MM.1S (cell line): ENCODE measurements around the gene TMED10.
"Not testable (repeated sequence)": the region's sequence is repeated elsewhere in the genome, so short reads cannot be mapped to it uniquely, and the experiment has no call there.

Experiments
- DNase-seq: peaks from one replicate; pipeline ENCODE4 v3.0.0-alpha.2; 2015
- H2AFZ ChIP-seq: fragments of 300-600 bp; sonication (generic); 2 replicates; pipeline ENCODE4 v1.6.0; 2016; ENCODE audit warnings: antibody characterized with exemption, low read length
- H3F3A ChIP-seq: fragments of 300-600 bp; sonication (generic); 2 replicates; pipeline ENCODE4 v1.6.1; 2016; ENCODE audit warnings: mild to moderate bottlenecking, antibody characterized with exemption, low read length, moderate library complexity, mixed read lengths; ENCODE audit not compliant: insufficient read depth
- H3K27ac ChIP-seq: fragments of 300-600 bp; sonication (generic); 2 replicates; pipeline ENCODE4 v1.5.1; 2016; ENCODE audit warnings: mild to moderate bottlenecking, low read length
- H3K27me3 ChIP-seq: fragments of 300-600 bp; sonication (generic); replicated peaks from 2 replicates; pipeline ENCODE4 v1.6.0; 2016; ENCODE audit warnings: low read length; ENCODE audit not compliant: insufficient read depth
- H3K36me3 ChIP-seq: fragments of 300-600 bp; sonication (generic); replicated peaks from 2 replicates; pipeline ENCODE4 v1.6.1; 2016; ENCODE audit warnings: mild to moderate bottlenecking, low read length, mixed read lengths; ENCODE audit not compliant: insufficient read depth
- H3K4me1 ChIP-seq: fragments of 300-600 bp; sonication (generic); 2 replicates; pipeline ENCODE4 v1.6.1; 2016; ENCODE audit warnings: low read length, mixed read lengths
- H3K4me2 ChIP-seq: fragments of 300-600 bp; sonication (generic); 2 replicates; pipeline ENCODE4 v1.6.0; 2016; ENCODE audit warnings: low read depth, low read length
- H3K4me3 ChIP-seq: fragments of 300-600 bp; sonication (generic); 2 replicates; pipeline ENCODE4 v1.5.1; 2016; ENCODE audit warnings: low read length, mixed read lengths
- H3K79me2 ChIP-seq: fragments of 300-600 bp; sonication (generic); 2 replicates; pipeline ENCODE4 v1.6.1; 2016; ENCODE audit warnings: mixed run types, low read length, mixed read lengths
- H3K9ac ChIP-seq: fragments of 300-600 bp; sonication (generic); 2 replicates; pipeline ENCODE4 v1.6.1; 2016; ENCODE audit warnings: low read length, mixed read lengths
- H3K9me2 ChIP-seq: fragments of 300-600 bp; sonication (generic); replicated peaks from 2 replicates; pipeline ENCODE4 v1.6.1; 2016; ENCODE audit warnings: mild to moderate bottlenecking, low read length, mixed read lengths; ENCODE audit not compliant: insufficient read depth
- H3K9me3 ChIP-seq: fragments of 300-600 bp; sonication (generic); replicated peaks from 2 replicates; pipeline ENCODE4 v1.6.1; 2016; ENCODE audit warnings: mild to moderate bottlenecking, low read length, mixed read lengths; ENCODE audit not compliant: insufficient read depth
- H4K20me1 ChIP-seq: fragments of 300-600 bp; sonication (generic); 2 replicates; pipeline ENCODE4 v1.6.1; 2016; ENCODE audit warnings: mild to moderate bottlenecking, low read length, moderate library complexity, mixed read lengths; ENCODE audit not compliant: insufficient read depth
- EZH2 ChIP-seq: fragments of 300-600 bp; sonication (generic); optimal IDR thresholded peaks from 2 replicates; pipeline ENCODE3; 2017; ENCODE audit warnings: low read depth, mild to moderate bottlenecking, antibody characterized with exemption, low read length, mixed read lengths
- EZH2phosphoT487 ChIP-seq: fragments of 300-600 bp; sonication (generic); IDR thresholded peaks from 2 replicates; pipeline ENCODE4 v1.6.1; 2018; ENCODE audit warnings: antibody characterized with exemption, low read length
- TF ChIP-seq, protein P1 (sequence below): fragments of 300-600 bp; sonication (generic); IDR thresholded peaks from 2 replicates; pipeline ENCODE4 v1.5.1; 2016; ENCODE audit warnings: antibody characterized with exemption, low read length, mixed read lengths

The TMED10 gene

DNA sequence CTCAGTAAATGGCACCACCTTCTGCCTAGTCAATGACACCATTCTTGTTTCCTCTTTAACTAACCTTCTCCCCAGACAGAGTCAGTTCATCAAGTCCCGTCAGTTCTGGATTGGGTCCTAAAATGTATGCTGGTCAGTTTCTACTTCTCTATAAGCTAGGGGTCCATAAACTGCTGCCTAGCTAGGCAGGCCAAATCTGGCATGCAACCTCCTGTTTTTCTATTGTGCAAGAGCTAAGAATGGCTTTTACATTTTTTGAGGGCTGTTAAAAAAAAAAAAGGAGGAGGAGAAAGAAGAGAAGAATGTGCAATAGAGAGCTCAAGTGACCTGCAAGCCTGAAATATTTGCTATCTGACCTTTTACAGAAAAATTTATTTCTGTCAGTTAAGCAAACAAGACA is 6.4 kb upstream of the TMED10 start:
- Histone ChIP-seq H3K9me2 (no peaks in the 10 kb centered on the region), H3K79me2 (no peaks in the 10 kb centered on the region), H3K27me3 (no peaks in the 10 kb centered on the region), H3K9ac (no peak overlapping the region), H3K4me1 (peaks cover 10% of the 10 kb centered on the region; the same call in 1 of the 2 replicates), H4K20me1 (no peaks in the 10 kb centered on the region), H3K9me3 (no peaks in the 10 kb centered on the region), H3F3A (no peaks in the 10 kb centered on the region), H2AFZ (no peak overlapping the region), H3K27ac (no peak overlapping the region), H3K36me3 (no peaks in the 10 kb centered on the region), H3K4me2 (no peak overlapping the region), H3K4me3 (no peak overlapping the region)
- TF ChIP-seq EZH2 (no peak), EZH2phosphoT487 (no peak)
- TF ChIP-seq, protein P1, sequence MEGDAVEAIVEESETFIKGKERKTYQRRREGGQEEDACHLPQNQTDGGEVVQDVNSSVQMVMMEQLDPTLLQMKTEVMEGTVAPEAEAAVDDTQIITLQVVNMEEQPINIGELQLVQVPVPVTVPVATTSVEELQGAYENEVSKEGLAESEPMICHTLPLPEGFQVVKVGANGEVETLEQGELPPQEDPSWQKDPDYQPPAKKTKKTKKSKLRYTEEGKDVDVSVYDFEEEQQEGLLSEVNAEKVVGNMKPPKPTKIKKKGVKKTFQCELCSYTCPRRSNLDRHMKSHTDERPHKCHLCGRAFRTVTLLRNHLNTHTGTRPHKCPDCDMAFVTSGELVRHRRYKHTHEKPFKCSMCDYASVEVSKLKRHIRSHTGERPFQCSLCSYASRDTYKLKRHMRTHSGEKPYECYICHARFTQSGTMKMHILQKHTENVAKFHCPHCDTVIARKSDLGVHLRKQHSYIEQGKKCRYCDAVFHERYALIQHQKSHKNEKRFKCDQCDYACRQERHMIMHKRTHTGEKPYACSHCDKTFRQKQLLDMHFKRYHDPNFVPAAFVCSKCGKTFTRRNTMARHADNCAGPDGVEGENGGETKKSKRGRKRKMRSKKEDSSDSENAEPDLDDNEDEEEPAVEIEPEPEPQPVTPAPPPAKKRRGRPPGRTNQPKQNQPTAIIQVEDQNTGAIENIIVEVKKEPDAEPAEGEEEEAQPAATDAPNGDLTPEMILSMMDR: no peak
- DNase-seq: no peak

DNA sequence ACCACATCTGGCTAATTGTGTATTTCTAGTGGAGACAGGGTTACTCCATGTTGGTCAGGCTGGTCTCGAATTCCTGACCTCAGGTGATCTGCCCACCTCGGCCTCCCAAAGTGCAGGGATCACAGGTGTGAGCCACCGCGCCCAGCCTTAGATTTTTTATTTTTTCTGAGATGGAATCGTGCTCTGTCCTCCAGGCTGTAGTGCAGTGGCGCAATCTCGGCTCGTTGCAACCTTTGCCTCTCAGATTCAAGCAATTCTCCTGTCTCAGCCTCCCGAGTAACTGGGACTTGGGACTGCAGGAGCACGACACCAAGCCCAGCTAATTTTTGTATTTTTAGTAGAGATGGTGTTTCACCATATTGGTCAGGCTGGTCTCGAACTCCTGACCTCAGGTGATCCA is 5.8 kb upstream of the TMED10 start:
- not testable (repeated sequence) for H3K4me3 ChIP-seq, H4K20me1 ChIP-seq, H3K79me2 ChIP-seq, H3K4me1 ChIP-seq, H3K4me2 ChIP-seq, DNase-seq, H3K9me3 ChIP-seq, H2AFZ ChIP-seq, H3F3A ChIP-seq, H3K9me2 ChIP-seq, H3K9ac ChIP-seq, H3K27me3 ChIP-seq, H3K36me3 ChIP-seq, H3K27ac ChIP-seq

DNA sequence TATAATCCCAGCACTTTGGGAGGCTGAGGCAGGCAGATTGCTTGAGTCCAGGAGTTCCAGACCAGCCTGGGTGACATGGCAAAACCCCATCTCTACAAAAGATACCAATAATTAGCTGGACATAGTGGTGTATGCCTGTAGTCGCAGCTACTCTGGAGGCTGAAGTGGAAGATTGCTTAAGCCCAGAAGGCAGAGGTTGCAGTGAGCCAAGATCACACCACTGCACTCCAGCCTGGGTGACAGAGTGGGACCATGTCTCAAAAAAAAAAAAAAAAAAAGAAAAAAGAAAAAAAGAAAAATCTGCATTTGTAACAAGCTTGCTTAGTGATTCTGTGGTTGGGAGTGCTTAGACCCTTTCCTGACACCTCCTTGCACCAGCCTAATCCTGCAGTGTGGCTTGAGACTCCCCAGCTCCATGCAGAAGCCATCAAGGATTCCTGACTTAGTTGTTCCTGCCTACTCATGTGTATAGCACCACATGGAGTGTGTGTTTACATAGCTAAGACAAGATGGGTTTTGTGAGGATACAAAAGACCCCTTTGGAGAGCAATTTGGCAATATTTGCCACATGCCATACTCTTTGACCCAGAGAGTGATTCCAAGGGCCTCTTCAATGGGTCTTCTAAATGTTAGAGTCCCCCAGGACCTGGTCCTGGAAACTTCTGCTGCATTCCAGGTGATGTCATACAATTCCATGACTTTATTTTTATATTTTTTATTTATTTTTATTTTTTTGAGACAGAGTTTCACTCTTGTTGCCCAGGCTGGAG is 5.1 kb upstream of the TMED10 start:
- Histone ChIP-seq H3K27ac (no peak overlapping the region), H3K4me3 (no peak overlapping the region), H3K9ac (no peak overlapping the region), H3K4me2 (no peak overlapping the region), H3K79me2 (no peaks in the 10 kb centered on the region), H4K20me1 (no peaks in the 10 kb centered on the region), H3K36me3 (no peaks in the 10 kb centered on the region), H3K9me3 (no peaks in the 10 kb centered on the region), H3F3A (no peaks in the 10 kb centered on the region), H3K9me2 (no peaks in the 10 kb centered on the region), H3K27me3 (no peaks in the 10 kb centered on the region), H3K4me1 (peaks cover 3% of the 10 kb centered on the region; the same call in 1 of the 2 replicates), H2AFZ (no peak overlapping the region)
- TF ChIP-seq, protein P1: no peak
- TF ChIP-seq EZH2phosphoT487: no peak
- no peak for TF ChIP-seq EZH2
- no peak for DNase-seq

DNA sequence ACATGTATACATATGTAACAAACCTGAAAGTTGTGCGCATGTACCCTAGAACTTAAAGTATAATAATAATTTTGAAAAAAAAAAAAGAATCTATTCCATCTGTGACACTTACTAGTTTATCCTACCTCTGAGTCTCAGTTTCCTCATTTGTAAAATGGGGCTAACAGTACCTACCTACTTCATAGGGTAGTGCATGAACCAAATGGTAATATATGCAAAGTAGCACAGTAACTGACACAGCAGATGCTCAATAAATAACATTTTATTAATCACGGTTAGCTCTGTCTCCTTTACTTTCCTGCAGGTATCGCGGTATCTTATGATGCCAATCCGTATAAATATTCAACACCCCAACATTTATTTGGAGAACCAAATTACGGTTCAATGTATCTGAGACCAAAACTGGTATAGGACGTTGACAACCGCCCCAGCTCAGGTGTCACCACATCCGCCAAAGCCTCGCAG is 703 bp downstream of the TMED10 start:
- Histone ChIP-seq H3K9me3 (no peaks in the 10 kb centered on the region), H3K27me3 (no peaks in the 10 kb centered on the region), H3K4me1 (0 out of 2 replicates have a peak, but pooled peaks cover 4% of the 10 kb centered on the region), H3K4me2 (peak overlapping the region; percentile 60; the same call in 1 of the 2 replicates), H3F3A (no peaks in the 10 kb centered on the region), H3K36me3 (no peaks in the 10 kb centered on the region), H3K27ac (peak overlapping the region; percentile 96), H3K9me2 (no peaks in the 10 kb centered on the region), H4K20me1 (no peaks in the 10 kb centered on the region), H3K79me2 (peaks cover 50% of the 10 kb centered on the region), H3K4me3 (peak overlapping the region; percentile 89), H2AFZ (no peak overlapping the region), H3K9ac (peak overlapping the region; percentile 98)
- TF ChIP-seq EZH2 (no peak), EZH2phosphoT487 (no peak)
- TF ChIP-seq, protein P1: no peak
- DNase-seq: peak; percentile 8
